Measurements from ENCODE around the gene CD40.
"Not testable (repeated sequence)": the region's sequence is repeated elsewhere in the genome, so short reads cannot be mapped to it uniquely, and the experiment has no call there.

CD40 gene

GRCh38 chr20:46084805-46085178 lies 33.3 kb upstream of the CD40 start:
- in situ Hi-C loops (cut with MboI; ENCODE audit: low sequenced_read_pairs, unreplicated experiment) = no loop called here
- no peak for TF ChIP-seq CTCF (IDR thresholded peaks at IDR 0.05; ENCODE audit: borderline replicate concordance, control extremely low read depth, extremely low read depth, insufficient read depth, missing control alignments)

GRCh38 chr20:46085179-46085851 lies 32.8 kb upstream of the CD40 start:
- TF ChIP-seq CTCF (IDR thresholded peaks at IDR 0.05; ENCODE audit: borderline replicate concordance, control extremely low read depth, extremely low read depth, insufficient read depth, missing control alignments) = no peak
- in situ Hi-C loops (cut with MboI; ENCODE audit: low sequenced_read_pairs, unreplicated experiment) = no loop called here
- DNase-seq (ENCODE audit: low spot score) = no peak

More at GRCh38 chr20:46084805-46085178, 33.3 kb upstream of the CD40 start:
- DNase-seq (ENCODE audit: low spot score) = no peak

- TF ChIP-seq CTCF (IDR thresholded peaks at IDR 0.05; ENCODE audit: borderline replicate concordance, control extremely low read depth, extremely low read depth, insufficient read depth, missing control alignments) = no peak
- no peak for DNase-seq (ENCODE audit: low spot score)
- in situ Hi-C loops (cut with MboI; ENCODE audit: low sequenced_read_pairs, unreplicated experiment) = no loop called here
Measured at GRCh38 chr20:46087161-46087560, 31.0 kb upstream of the CD40 start.

DNA sequence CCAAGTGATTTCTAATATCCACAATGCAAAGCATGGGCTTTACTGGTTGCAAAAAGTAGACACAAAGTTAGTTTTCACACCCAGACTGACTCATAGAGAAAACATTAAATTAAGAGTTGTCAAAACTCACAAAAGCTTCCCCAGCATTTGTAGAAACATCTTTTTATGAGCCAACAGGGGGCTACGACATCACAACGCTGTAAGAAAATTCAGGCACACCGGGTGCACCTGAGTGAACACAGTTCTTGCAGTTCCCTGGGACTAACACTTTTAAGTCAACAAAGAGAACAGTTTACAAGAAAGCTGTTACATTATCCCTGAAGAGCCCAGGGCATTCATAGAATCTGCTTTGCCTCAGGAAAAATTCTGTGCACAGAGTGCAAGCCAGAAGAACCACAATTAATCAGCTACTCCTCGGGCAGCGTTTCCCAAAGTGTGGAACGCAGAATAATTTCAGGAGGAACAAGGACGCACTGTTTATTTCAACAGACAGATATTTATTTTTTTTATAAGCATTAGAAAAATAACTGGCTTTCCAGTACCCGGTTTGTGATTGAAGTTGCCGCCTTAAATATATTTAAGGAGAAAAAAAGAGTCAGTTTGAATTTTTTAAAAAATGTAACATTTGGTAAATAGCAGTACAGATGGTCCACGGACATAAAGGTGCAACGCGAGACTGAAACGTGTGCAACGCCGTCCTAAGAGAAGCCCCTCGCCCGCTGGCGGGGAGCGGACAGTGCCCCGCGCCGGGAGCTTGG lies 29.5 kb upstream of the CD40 start:
- in situ Hi-C loops (cut with MboI; ENCODE audit: low sequenced_read_pairs, unreplicated experiment) = no loop called here
- DNase-seq (ENCODE audit: low spot score) = no peak
- TF ChIP-seq CTCF (IDR thresholded peaks at IDR 0.05; ENCODE audit: borderline replicate concordance, control extremely low read depth, extremely low read depth, insufficient read depth, missing control alignments) = no peak

GRCh38 chr20:46089167-46089416 lies 29.0 kb upstream of the CD40 start:
- in situ Hi-C loops (cut with MboI; ENCODE audit: low sequenced_read_pairs, unreplicated experiment) = no loop called here
- TF ChIP-seq CTCF (IDR thresholded peaks at IDR 0.05; ENCODE audit: borderline replicate concordance, control extremely low read depth, extremely low read depth, insufficient read depth, missing control alignments) = no peak
- no peak for DNase-seq (ENCODE audit: low spot score)

GRCh38 chr20:46089417-46090388 lies 28.4 kb upstream of the CD40 start, which contains the start of gene NCOA5:
Gene NCOA5, minus strand, starts transcription at chr20:46089962. Its CDS starts 10,538 bp downstream, at chr20:46079424.
- TF ChIP-seq CTCF (IDR thresholded peaks at IDR 0.05; ENCODE audit: borderline replicate concordance, control extremely low read depth, extremely low read depth, insufficient read depth, missing control alignments) = peak; percentile 66
- in situ Hi-C loops (cut with MboI; ENCODE audit: low sequenced_read_pairs, unreplicated experiment) = no loop called here
- peak; percentile 96 for DNase-seq (ENCODE audit: low spot score)

DNA sequence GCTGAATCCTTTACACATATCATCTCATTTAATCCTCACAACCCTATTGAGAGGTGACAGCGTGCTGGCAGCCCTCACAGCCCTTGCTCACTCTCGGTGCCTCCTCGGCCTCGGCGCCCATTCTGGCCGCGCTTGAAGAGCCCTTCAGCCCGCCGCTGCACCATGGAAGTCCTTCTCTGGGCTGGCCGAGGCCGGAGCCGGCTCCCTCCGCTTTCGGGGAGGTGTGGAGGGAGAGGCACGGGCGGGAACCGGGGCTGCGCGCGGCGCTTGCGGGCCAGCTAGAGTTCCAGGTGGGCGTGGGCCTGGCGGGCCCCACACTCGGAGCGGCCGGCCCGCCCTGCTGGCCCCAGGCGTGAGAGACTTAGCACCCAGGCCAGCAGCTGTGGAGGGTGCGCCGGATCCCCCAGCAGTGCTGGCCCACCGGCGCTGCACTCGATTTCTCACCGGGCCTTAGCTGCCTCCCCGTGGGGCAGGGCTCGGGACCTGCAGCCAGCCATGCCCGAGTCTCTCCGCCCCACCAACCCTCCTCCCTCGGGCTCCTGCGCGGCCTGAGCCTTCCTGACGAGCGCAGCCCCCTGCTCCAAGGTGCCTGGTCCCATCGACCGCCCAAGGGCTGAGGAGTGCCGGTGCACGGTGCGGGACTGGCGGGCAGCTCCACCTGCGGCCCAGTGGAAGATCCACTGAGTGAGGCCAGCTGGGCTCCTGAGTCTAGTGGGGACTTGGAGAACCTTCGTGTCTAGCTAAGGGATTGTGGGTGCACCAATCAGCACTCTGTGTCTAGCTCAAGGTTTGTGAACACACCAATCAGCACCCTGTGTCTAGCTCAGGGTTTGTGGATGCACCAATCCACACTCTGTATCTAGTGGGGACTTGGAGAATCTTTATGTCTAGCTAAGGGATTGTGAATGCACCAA lies 26.2 kb upstream of the CD40 start:
- DNase-seq (ENCODE audit: low spot score); in situ Hi-C loops (cut with MboI; ENCODE audit: low sequenced_read_pairs, unreplicated experiment): not testable (repeated sequence)

Data from GM13976 (cell line).